Neuronal stem cell (in vitro differentiated cells): ENCODE results near the gene IER5.

Experiments used
- DNase-seq: peaks from one replicate; pipeline ENCODE4 v3.0.0-alpha.2; 2013; ENCODE audit warnings: low spot score
- H2AFZ ChIP-seq: one replicate; pipeline ENCODE4 v1.6.1; 2013; ENCODE audit warnings: mild to moderate bottlenecking, low read length, inconsistent platforms
- H2AK5ac ChIP-seq: 2 replicates; pipeline ENCODE4 v1.6.1; 2013; ENCODE audit warnings: low read depth, mild to moderate bottlenecking, inconsistent platforms, low read length, moderate library complexity, mixed read lengths
- H2BK120ac ChIP-seq: 2 replicates; pipeline ENCODE4 v1.6.1; 2013; ENCODE audit warnings: low read depth, mild to moderate bottlenecking, inconsistent platforms, low read length, moderate library complexity, mixed read lengths
- H2BK12ac ChIP-seq: one replicate; pipeline ENCODE4 v1.6.1; 2013; ENCODE audit warnings: low read length, inconsistent platforms
- H2BK15ac ChIP-seq: 2 replicates; pipeline ENCODE4 v1.6.1; 2013; ENCODE audit warnings: mild to moderate bottlenecking, low read length, inconsistent platforms, mixed read lengths
- H2BK5ac ChIP-seq: one replicate; pipeline ENCODE4 v1.6.1; 2013; ENCODE audit warnings: inconsistent platforms, mild to moderate bottlenecking, low read length, moderate library complexity
- H3K14ac ChIP-seq: one replicate; pipeline ENCODE4 v1.6.1; 2013; ENCODE audit warnings: low read length, inconsistent platforms
- H3K18ac ChIP-seq: 2 replicates; pipeline ENCODE4 v1.6.1; 2013; ENCODE audit warnings: low read length, inconsistent platforms
- H3K23ac ChIP-seq: 2 replicates; pipeline ENCODE4 v1.6.1; 2013; ENCODE audit warnings: low read depth, mild to moderate bottlenecking, mixed read lengths, low read length, inconsistent platforms; ENCODE audit not compliant: poor library complexity
- H3K27ac ChIP-seq: replicated peaks from 3 replicates; pipeline ENCODE4 v1.5.1; 2013; ENCODE audit warnings: low read length, inconsistent platforms
- H3K27me3 ChIP-seq, 3 experiments: 2 replicates each; pipeline ENCODE4 v1.6.1; 2013; ENCODE audit warnings: low read length in 3 of 3, mild to moderate bottlenecking in 2 of 3, inconsistent platforms in 1 of 3, low read depth in 1 of 3, mixed read lengths in 1 of 3, moderate library complexity in 1 of 3; ENCODE audit not compliant: control insufficient read depth in 3 of 3, insufficient read depth in 3 of 3
- H3K36me3 ChIP-seq, 2 donors: replicated peaks in 1 of 2; 2 replicates each; pipeline ENCODE4 v1.6.1; 2013; ENCODE audit warnings: low read length in 2 of 2; ENCODE audit not compliant: control insufficient read depth in 2 of 2, insufficient read depth in 2 of 2
- H3K4ac ChIP-seq: 2 replicates; pipeline ENCODE4 v1.6.1; 2013; ENCODE audit warnings: inconsistent platforms, mild to moderate bottlenecking, low read length, moderate library complexity
- H3K4me1 ChIP-seq, 2 donors: 1 replicate in 1 of 2; 2 replicates in 1 of 2; pipeline ENCODE4 v1.6.1; 2013; ENCODE audit warnings: low read length in 2 of 2, low read depth in 1 of 2; ENCODE audit not compliant: control insufficient read depth in 2 of 2, insufficient read depth in 1 of 2
- H3K4me2 ChIP-seq: one replicate; pipeline ENCODE4 v1.6.1; 2013; ENCODE audit warnings: mild to moderate bottlenecking, low read length, inconsistent platforms; ENCODE audit not compliant: insufficient read depth, poor library complexity, severe bottlenecking
- H3K4me3 ChIP-seq, 2 donors: 2 replicates each; pipeline ENCODE4 v1.5.1; 2013; ENCODE audit warnings: low read length in 2 of 2, mild to moderate bottlenecking in 2 of 2, inconsistent platforms in 1 of 2, moderate library complexity in 1 of 2
- H3K79me1 ChIP-seq: one replicate; pipeline ENCODE4 v1.6.1; 2013; ENCODE audit warnings: low read depth, mild to moderate bottlenecking, inconsistent platforms, low read length, moderate library complexity
- H3K9ac ChIP-seq: one replicate; pipeline ENCODE4 v1.6.1; 2013; ENCODE audit warnings: mild to moderate bottlenecking, low read depth, low read length, inconsistent platforms; ENCODE audit not compliant: poor library complexity
- H3K9me3 ChIP-seq, 2 donors: replicated peaks in 1 of 2; 2 replicates each; pipeline versions ENCODE3 to v1.6.1; 2013; ENCODE audit warnings: low read length in 2 of 2, mild to moderate bottlenecking in 2 of 2, inconsistent platforms in 1 of 2, low read depth in 1 of 2, mixed read lengths in 1 of 2, moderate library complexity in 1 of 2; ENCODE audit not compliant: control insufficient read depth in 2 of 2, insufficient read depth in 1 of 2
- H4K8ac ChIP-seq: one replicate; pipeline ENCODE4 v1.6.1; 2013; ENCODE audit warnings: low read depth, mild to moderate bottlenecking, inconsistent platforms, low read length, moderate library complexity
- H4K91ac ChIP-seq: one replicate; pipeline ENCODE4 v1.6.1; 2013; ENCODE audit warnings: low read length, low read depth, mild to moderate bottlenecking, inconsistent platforms; ENCODE audit not compliant: poor library complexity
- WGBS, 2 donors: extraction: QIAGEN DNeasy Blood & Tissue Kit; methylation state at CpG; one replicate each; pipeline ENCODE4 v1.1.7; 2013; ENCODE audit warnings: missing lambda C conversion rate in 2 of 2, mixed read lengths in 1 of 2; ENCODE audit not compliant: insufficient read length in 2 of 2, insufficient replicate concordance in 1 of 2; ENCODE audit errors: extremely low coverage in 2 of 2; 5-methylcytosine and 5-hydroxymethylcytosine counted together

Gene IER5

DNA sequence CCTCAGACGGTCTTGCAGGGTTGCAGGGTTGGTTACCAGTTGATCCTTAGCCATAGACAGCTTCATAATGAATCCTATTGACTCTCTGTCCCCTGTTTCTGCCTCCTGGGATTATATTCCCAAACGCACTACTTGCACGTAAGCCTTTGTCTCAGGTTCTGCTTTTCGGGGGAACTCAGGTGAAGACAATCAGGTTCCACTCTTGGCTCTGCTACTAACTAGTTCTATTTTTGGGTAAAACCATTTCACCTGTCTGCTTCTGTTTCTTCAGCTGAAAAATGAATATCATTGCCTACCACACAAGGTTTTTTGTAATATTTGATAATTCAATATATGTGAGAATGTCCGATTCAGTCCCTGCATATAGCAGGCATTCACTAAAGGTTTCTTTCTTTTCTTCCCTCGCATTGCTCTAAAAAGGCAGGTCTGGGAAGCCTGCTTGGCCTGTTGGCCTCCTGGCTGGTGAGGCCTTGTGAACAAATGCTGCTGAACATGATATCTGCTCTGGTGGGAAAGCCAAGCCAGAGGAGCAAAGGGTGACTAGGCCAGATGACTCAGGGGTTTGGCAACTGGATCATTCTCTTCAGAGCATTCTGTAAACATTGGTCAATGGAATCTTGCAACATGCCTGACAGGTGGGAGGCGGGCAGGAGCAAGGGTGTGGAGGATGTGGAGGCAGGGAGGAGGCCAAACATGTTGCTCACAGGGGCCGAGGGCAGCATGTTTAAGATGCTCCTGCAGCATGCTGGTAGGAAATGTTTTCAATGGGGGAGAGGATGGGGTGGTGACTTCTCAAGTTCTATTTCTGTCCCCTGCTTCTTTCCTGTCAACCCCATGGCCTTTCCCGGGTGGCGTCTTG is 23.8 kb downstream of the IER5 start:
- H3K36me3 ChIP-seq = no peaks in the 10 kb centered on the region
- peaks cover 0 to 2% of the 10 kb centered on the region in 2 donors for H3K9me3 ChIP-seq
- no CpG with 5 or more reads among the region's 10 CpGs for WGBS, 2 donors
- no peak overlapping the region for H3K4ac ChIP-seq
- peaks cover 0 to 3% (median 0%) of the 10 kb centered on the region in 3 experiments for H3K27me3 ChIP-seq
- no peak overlapping the region for H4K91ac ChIP-seq
- H3K9ac ChIP-seq = no peak overlapping the region
- no peak for DNase-seq
- H3K27ac ChIP-seq = no peak overlapping the region
- H2BK5ac ChIP-seq = no peak overlapping the region
- no peak overlapping the region for H2AFZ ChIP-seq
- H3K4me1 ChIP-seq = peaks cover 18 to 27% of the 10 kb centered on the region in 2 donors
- H4K8ac ChIP-seq = no peak overlapping the region
- no peak overlapping the region for H3K14ac ChIP-seq
- peak overlapping the region; percentile 27 for H3K23ac ChIP-seq
- H2BK15ac ChIP-seq = no peak overlapping the region
- peak overlapping the region; percentile 31 for H2AK5ac ChIP-seq
- H3K79me1 ChIP-seq = no peaks in the 10 kb centered on the region
- no peak overlapping the region for H2BK120ac ChIP-seq
- H3K4me2 ChIP-seq = no peak overlapping the region
- no peak overlapping the region for H2BK12ac ChIP-seq
- H3K4me3 ChIP-seq = no peak overlapping the region
- H3K18ac ChIP-seq = peak overlapping the region; percentile 69

DNA sequence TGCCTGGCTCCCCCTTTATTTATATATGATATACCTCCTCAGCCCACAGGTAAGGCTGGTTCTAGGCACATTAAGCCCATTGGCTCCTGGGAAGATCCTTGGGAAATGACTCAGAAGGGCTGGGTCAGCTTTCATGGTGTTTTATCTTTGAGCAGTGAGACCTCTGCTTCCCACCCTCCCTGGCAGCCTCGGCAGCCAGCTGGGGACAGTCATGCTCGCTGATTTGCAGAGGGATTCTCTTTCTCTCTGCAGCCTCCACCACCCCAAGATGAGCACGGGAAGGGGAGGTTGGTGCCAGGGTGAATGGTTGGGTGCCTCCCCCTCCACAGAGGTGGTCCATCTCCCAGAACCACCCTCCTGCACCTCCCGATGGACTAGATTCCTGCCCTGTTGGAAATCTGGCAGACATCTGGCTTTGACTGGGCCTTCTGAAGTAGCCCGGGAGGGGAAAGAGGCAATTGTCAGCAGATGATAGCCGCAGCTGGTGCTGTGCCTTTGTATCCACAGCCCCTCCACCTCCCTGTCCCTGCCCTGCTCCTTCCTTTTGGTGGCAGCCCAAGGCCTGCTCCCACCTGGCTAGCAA is 24.6 kb downstream of the IER5 start:
- Histone ChIP-seq H3K27ac (no peak overlapping the region), H3K79me1 (no peaks in the 10 kb centered on the region), H3K9ac (no peak overlapping the region), H3K4me1 (peaks cover 27 to 35% of the 10 kb centered on the region in 2 donors), H3K18ac (peak overlapping the region; percentile 88), H3K4ac (no peak overlapping the region), H3K27me3 (peaks cover 0 to 3% (median 0%) of the 10 kb centered on the region in 3 experiments), H3K4me2 (no peak overlapping the region), H2BK5ac (no peak overlapping the region), H2AK5ac (no peak overlapping the region), H2BK120ac (no peak overlapping the region), H2BK15ac (no peak overlapping the region), H3K9me3 (peaks cover 0 to 2% of the 10 kb centered on the region in 2 donors), H3K14ac (no peak overlapping the region), H2AFZ (peak overlapping the region; percentile 70), H4K8ac (no peak overlapping the region), H4K91ac (no peak overlapping the region), H2BK12ac (no peak overlapping the region), H3K23ac (peak overlapping the region; percentile 17), H3K4me3 (no peak overlapping the region), H3K36me3 (no peaks in the 10 kb centered on the region)
- no peak for DNase-seq
- no CpG with 5 or more reads among the region's 6 CpGs for WGBS, 2 donors

DNA sequence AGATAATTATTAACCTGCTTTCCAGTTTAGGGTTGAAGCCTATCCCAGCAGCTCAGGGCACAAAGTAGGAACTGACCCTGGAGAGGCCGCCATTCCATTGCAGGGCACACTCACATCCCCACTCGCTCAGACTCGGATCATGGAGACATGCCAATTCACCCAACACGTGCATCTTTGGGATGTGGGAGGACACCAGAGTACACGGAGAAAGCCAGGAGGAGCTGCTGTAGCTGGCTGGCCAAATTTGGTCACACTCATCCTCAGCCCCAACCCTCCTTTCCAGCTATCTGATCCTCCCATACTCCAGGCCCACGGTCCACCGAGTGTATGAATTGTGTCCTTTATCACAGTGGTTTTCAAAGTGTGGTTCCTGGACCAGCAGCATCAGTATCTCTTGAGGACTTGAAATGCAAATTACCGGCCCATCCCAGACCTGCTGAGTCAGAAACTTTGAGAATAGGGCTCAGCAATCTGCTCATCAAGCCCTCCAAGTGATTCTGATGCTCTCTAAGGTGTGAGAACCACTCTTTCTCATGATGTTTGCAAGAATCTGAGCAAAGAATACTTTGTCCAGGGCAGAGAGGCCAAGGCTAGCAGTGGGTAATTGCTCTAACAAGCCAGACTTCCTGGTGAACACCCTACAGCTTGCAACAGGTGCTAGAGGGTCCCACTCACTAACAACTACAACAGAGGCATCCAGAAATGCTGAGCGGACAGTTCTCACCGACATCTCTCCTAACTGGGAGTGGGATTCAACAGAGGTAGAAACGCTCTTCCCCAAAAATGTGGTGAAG is 26.3 kb downstream of the IER5 start:
- Histone ChIP-seq H3K36me3 (no peaks in the 10 kb centered on the region), H3K27me3 (peaks cover 0 to 9% (median 0%) of the 10 kb centered on the region in 3 experiments), H3K4me3 (peak overlapping the region in 1 of 2 donors; percentile 16), H2BK5ac (no peak overlapping the region), H2AFZ (no peak overlapping the region), H4K8ac (no peak overlapping the region), H2BK120ac (no peak overlapping the region), H3K4me1 (peaks cover 23 to 31% of the 10 kb centered on the region in 2 donors), H3K4me2 (no peak overlapping the region), H3K27ac (no peak overlapping the region), H2BK12ac (no peak overlapping the region), H3K79me1 (no peaks in the 10 kb centered on the region), H3K23ac (no peak overlapping the region), H3K9ac (no peak overlapping the region), H3K18ac (peak overlapping the region; percentile 5), H3K9me3 (peaks cover 0 to 6% of the 10 kb centered on the region in 2 donors), H3K14ac (no peak overlapping the region), H3K4ac (no peak overlapping the region), H2AK5ac (peak overlapping the region; percentile 30), H2BK15ac (no peak overlapping the region), H4K91ac (no peak overlapping the region)
- no CpG with 5 or more reads among the region's 11 CpGs for WGBS, 2 donors
- no peak for DNase-seq

DNA sequence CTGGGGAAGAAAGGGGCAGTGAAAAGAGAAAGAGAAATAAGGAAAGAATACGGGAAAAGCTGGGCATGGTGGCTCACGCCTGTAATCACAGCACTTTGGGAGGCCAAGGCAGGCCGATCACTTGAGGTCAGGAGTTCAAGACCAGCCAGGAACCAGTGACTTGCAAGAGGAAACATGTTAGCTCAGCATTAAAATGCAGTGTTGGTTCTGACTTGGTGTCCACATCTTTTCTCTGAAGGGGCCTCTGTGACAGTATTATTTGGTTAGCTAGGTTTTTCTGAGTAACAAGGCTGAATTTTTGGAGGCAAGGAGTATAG is 26.8 kb downstream of the IER5 start:
- no peak overlapping the region for H2BK5ac ChIP-seq
- no peak overlapping the region for H2BK120ac ChIP-seq
- no peak overlapping the region for H3K4ac ChIP-seq
- no peak overlapping the region for H3K9ac ChIP-seq
- no peak overlapping the region for H3K27ac ChIP-seq
- H3K18ac ChIP-seq = no peak overlapping the region
- H2BK12ac ChIP-seq = no peak overlapping the region
- H3K27me3 ChIP-seq = peaks cover 0 to 9% (median 0%) of the 10 kb centered on the region in 3 experiments
- no peaks in the 10 kb centered on the region for H3K36me3 ChIP-seq
- H2AK5ac ChIP-seq = no peak overlapping the region
- no peak overlapping the region for H4K91ac ChIP-seq
- H3K4me1 ChIP-seq = peaks cover 21 to 31% of the 10 kb centered on the region in 2 donors
- H2BK15ac ChIP-seq = no peak overlapping the region
- H3K4me2 ChIP-seq = no peak overlapping the region
- no peak overlapping the region for H2AFZ ChIP-seq
- no peak overlapping the region for H3K23ac ChIP-seq
- DNase-seq = no peak
- H3K79me1 ChIP-seq = no peaks in the 10 kb centered on the region
- no peak overlapping the region for H3K4me3 ChIP-seq
- WGBS, 2 donors = no CpG with 5 or more reads among the region's 3 CpGs
- peaks cover 0 to 6% of the 10 kb centered on the region in 2 donors for H3K9me3 ChIP-seq
- H4K8ac ChIP-seq = no peak overlapping the region
- no peak overlapping the region for H3K14ac ChIP-seq
